Measurements from ENCODE around the gene FAS. TPM values are rescaled to one million over a fixed set of nuclear protein-coding genes. Genes with fewer than 3 reads are reported as not detected.

Gene FAS
- polyA plus RNA-seq, 3 donors = 9.3 to 9.7 (median 9.5) TPM

DNA sequence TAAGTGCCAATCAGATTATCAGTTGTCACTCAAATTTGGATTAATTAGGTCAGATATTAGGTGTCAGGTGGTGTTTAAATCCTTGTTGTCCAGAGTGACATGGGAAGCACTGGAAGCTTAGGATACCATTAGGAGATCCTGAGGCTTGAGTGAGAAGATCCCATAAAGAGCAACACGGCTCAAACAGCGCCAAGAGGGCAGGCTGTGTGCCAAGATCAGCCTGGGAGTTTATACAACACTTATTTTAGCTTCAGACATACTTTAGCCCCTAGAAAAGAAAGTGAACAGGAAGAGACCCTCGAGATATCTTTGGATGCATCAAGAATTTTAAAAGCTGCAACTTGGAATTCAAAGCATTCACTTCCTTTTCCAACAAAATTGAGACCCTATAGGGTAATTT is 23.8 kb upstream of the FAS start:
- DNase-seq = no peak

GRCh38 chr10:88968391-88968790 is 22.2 kb upstream of the FAS start:
- no peak for DNase-seq

DNA sequence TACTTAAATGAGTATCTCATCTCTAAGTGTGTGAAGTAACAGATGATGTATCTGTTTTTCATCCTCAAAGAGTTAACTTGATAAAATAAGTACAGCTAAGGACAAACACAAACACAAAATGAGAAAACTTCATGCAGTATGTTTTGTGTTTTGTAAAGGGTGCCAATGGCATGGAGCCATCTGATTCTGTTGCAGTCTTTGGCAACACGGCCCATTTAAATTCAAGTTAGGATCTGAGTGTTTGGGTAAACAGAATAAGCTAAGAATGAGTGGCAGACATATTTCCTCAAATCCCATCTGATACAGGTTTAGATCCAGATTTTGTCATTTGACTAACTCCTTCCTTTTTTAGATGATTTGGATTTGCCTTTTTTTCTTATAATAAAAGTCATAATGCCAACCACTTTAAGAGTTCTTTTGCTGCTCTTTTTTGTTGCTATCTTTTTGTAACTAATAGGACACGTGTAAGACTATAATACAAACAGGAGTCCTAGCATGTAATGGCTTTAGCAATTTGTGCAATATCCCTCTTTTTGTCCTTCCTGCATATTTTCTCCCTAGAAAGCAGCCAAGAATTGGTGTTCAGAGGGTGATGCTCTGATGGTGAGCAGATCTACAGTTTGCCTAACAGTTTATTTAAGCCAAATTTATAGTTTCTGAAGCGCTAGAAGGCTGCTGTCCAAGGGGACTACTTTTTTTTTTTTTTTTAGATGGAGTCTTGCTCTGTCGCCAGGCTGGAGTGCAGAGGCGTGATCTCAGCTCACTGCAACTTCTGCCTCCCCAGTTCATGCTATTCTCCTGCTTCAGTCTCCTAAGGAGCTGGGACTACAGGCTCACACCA is 19.2 kb upstream of the FAS start:
- DNase-seq = no peak

- DNase-seq = no peak
These were observed 16.6 kb upstream of the FAS start for GRCh38 chr10:88974012-88974411.

DNA sequence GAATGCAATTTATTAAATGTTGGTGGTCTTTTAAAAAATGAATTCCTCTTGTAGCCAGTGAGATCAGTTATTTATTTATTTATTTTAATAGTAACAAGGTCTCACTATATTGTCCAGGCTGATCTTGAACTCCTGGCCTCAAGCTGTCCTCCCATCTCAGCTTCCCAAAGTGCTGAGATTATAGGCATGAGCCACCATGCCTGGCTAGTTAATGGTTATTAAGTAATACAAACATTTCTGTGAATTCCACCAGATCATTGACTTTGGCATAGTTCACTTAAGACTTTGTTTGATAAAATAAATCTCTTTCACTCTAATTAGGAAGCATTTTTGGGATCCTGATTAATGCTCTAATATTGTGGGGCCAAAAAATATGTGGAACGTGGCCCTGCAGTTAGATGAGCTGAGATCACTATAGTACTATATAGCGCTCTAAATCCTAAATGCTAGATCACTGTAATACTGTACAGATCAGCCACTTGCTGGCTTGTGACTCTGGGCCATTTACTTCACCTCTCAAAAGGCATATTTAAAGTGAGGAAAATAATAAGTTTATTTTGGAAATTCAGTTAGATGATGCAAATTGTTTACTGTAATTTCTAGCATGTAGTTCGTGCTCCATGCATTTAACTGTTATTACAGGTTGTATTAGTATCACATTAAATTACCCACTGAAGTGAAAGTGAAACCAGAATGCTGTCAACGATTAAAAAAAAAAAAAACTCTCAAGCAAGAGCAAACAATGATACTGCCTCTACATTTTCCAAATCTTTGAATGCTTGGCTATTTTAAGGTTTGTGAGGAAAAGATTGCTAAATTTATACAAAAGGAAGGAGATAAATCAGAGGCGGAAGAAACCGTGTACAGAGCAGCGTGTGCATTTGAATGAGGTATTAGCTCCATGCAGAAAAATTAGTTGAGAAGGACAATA is 15.9 kb upstream of the FAS start:
- no peak for DNase-seq

- no peak for DNase-seq
These were observed 15.2 kb upstream of the FAS start for GRCh38 chr10:88975377-88975720.

- DNase-seq = no peak
These were observed 12.1 kb upstream of the FAS start for GRCh38 chr10:88978463-88978862.

GRCh38 chr10:88979153-88979562 is 11.4 kb upstream of the FAS start:
- DNase-seq = no peak

- DNase-seq = no peak
These were observed 11.0 kb upstream of the FAS start for GRCh38 chr10:88979603-88980002.

GRCh38 chr10:88980247-88980646 is 10.4 kb upstream of the FAS start:
- DNase-seq = no peak

- no peak for DNase-seq
These were observed 9.8 kb upstream of the FAS start for GRCh38 chr10:88980800-88981199.

GRCh38 chr10:88981435-88981834 is 9.2 kb upstream of the FAS start:
- no peak for DNase-seq

GRCh38 chr10:88982366-88982765 is 8.2 kb upstream of the FAS start:
- DNase-seq = no peak

DNA sequence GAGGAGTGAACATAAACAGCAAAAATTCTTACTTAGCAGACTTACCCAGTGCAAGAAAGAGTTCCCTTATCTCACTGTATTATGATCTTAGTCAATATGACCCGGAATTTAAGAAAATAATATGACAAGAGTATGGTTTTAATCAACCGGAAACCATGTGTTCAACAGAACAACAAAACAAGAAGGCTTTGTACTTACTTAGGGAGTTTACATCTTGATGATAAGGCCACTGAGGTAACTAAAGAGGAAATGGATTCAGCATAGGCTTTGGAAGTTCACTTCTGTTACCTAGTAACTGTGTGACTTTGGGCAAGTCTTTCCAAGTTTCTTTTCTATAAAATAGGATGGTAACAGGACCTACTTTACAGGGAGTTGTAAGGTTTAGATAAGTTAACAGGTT is 7.4 kb upstream of the FAS start:
- no peak for DNase-seq

GRCh38 chr10:88983939-88984338 is 6.7 kb upstream of the FAS start:
- DNase-seq = no peak

DNA sequence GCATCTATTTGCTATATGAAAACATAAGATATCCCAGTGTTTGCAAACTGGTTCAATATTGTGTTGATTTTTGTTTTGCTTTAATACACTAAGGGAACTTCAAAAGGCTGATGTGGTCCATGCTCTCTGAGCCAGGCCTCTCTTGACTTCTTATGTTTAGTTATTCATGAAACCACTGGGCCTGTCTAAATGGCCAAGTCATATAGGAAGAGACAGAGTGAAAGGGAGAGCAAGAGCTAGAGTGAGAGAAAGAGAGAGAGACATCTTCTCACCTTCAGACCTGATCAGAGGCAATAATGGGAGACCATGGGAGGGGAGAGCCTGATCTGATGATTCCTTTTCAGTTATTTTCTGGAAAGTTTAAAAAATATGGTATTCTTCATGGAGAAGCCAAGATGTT is 6.1 kb upstream of the FAS start:
- no peak for DNase-seq

DNA sequence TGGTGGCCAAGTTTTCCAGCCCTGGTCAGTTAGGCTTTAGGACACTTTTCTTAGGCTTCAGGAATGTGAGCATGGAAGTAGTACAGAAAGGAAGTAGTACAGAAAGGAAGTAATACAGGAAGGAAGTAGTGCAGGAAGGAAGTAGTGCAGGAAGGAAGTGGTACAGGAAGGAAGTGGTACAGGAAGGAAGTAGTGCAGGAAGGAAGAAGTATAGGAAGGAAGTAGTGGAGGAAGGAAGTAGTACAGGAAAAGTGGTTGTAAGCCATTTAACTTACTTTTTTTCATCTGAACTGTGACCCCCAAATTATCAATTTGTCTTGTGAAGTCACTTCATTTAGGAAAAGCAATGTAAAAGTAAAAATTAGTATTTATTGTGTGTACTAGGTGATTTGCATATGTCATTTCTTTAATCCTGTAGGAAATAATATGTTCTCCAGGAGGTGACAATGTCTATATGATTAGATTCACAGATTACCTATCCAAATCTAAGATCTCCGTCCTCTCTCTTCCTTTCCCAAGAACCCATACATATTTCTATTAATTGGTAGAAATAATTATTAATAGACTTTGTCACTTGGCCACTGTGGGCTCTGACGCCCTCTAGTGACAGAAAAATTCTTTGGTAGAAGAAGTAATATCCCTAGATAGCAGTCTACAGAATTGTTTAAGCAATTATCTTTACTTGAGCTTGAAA is 3.9 kb upstream of the FAS start:
- no peak for DNase-seq

DNA sequence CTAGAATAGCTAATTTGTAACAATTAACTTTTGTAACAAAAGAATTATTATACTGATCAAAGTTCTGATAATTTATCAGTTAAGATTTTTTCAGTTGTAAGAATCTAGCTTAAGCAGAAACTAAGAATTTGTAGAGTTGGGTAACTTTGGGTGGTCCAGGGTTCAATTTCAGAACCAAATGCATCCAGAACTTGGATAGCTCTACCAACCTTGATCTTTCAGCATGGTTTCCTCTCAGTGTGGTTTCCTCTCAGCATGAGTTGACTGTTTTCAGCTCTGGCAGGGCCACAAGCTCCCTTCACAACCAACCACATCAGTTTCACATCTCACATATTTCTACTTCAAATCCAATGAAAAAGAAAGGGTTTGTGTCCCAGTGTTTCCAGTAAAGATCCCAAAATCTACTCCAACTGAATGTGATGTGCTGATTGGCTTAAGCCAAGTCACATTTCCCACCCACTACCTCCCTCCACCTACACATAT is 3.3 kb upstream of the FAS start:
- no peak for DNase-seq

DNA sequence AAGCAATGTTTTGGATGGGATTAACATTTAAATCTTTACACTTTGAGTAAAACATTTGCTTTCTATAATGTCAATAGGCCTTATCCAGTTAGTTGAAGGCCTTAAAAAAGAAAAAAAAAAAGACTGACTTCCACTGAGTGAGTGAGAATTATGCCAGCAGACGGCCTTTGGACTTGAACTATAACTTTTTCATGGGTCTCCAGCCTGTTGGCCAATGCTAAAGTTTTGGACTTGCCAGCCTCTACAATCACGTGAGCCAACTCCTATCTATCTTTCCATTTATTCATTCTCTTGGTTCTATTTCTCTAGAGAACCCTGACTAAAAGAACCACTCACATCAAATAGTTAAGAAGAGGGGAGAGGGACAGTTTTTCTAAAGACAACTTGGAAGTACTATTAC is 2.8 kb upstream of the FAS start:
- DNase-seq = no peak

DNA sequence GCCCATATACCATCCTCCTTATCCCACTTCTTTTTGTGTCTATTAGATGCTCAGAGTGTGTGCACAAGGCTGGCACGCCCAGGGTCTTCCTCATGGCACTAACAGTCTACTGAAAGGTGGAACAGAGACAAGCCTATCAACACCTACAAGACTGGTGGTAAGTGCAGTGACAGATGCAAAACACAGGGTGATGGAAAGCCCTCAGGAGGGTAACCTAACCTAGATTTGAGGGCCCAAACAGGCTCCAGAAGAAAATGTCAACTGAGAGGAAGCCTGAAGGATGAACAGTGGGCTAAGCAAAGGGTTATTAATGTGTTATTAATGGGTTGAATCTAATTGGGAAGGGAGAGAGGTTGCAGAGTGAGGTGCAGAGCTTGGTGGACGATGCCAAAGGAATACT is 1.2 kb upstream of the FAS start:
- DNase-seq = no peak

DNA sequence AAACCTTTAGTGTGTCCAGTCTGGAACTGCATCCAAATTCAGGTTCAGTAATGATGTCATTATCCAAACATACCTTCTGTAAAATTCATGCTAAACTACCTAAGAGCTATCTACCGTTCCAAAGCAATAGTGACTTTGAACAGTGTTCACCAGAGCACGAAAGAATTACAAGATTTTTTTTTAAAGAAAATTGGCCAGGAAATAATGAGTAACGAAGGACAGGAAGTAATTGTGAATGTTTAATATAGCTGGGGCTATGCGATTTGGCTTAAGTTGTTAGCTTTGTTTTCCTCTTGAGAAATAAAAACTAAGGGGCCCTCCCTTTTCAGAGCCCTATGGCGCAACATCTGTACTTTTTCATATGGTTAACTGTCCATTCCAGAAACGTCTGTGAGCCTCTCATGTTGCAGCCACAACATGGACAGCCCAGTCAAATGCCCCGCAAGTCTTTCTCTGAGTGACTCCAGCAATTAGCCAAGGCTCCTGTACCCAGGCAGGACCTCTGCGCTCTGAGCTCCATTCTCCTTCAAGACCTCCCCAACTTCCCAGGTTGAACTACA is 694 bp upstream of the FAS start:
- peak; percentile 69 for DNase-seq
